Mammary microvascular endothelial cell (primary cell): ENCODE results near the gene ZBTB26. TPM values are rescaled to one million over a fixed set of nuclear protein-coding genes. Genes with fewer than 3 reads are reported as not detected.

Experiments used
- total RNA-seq: library from RNA; depleted of rRNA; stranded (reverse); fragments of >200 nt; gene quantifications from 2 replicates; pipeline ENCODE4 v1.2.3, GENCODE V29; 2015

Gene ZBTB26
- total RNA-seq, result 1.2 and 1.8 TPM in 2 replicates

GRCh38 chr9:122931226-122932121, at the start of gene ZBTB26:
TSS of gene ZBTB26 (minus strand) at chr9:122931512. CDS start at chr9:122919934, 11,578 bp downstream.

DNA sequence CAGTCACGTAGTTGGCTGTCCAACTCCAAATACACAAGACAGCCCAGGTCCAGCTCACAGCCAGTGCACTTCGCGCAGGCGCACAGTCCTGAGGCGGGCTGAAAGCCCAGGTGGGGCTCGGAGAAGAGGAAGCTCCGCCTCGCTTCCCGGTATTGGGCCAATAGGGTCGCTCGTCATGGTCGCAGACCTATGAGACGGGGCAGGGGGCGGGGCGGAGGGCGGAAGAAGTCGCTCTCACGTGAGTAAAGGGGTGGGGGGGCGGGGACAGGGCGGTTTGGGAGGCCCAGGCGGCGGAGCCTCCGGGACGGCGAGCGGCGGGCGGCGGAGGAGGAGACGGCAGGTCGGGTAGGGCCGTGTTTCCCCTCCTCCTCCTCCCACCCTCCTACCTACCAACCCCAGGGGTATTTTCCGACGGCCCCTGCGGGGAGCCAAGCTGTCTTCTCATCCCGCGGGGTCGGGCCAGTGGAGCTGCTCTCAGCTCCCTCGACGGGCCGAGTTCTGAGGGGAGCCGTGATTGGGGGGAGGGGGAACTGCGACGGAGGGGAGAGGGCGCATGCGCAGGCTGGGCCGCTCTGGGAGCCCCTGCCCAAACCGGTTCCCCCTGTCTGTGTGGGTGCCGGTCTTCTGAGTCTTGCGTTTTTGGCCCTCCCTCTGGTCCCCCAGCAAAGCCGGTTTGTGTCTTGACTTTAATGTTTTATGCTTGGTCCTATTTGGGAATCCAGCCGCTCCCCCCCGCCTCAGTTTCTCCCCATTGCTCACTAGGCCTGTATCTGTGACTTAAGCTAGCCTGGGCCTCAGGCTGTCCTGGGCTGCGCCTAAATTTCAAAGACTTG, 9.7 kb upstream of the ZBTB26 start, which contains the start of gene RABGAP1:
RABGAP1 (plus strand) TSS at position 272 of the 833 bp plus-strand sequence. CDS start 16,040 bp downstream, outside the sequence.

GRCh38 chr9:122912964-122913673, 18.2 kb downstream of the ZBTB26 start, which contains the start of gene ZBTB6:
TSS of gene ZBTB6 (minus strand) at chr9:122913323. CDS start at chr9:122912072, 1,251 bp downstream.

GRCh38 chr9:122904823-122905710, 26.2 kb downstream of the ZBTB26 start, which contains the start of gene RC3H2:
TSS of gene RC3H2 (minus strand) at chr9:122905359. CDS start at chr9:122897509, 7,850 bp downstream.

Other genes starting within 250 kb of the ZBTB26 start
- gene OR1L4, start 207.5 kb downstream of the ZBTB26 start, total RNA-seq, result not detected in 2 replicates
- not detected in 2 replicates for gene OR1L6, start 189.2 kb downstream of the ZBTB26 start, total RNA-seq
- gene OR5C1, start 142.6 kb downstream of the ZBTB26 start, total RNA-seq, result not detected in 2 replicates
- gene OR1K1, start 131.4 kb downstream of the ZBTB26 start, total RNA-seq, result not detected in 2 replicates
- gene PDCL, start 102.9 kb downstream of the ZBTB26 start, total RNA-seq, result 27.4 and 28.0 TPM in 2 replicates
- 39.3 and 44.4 TPM in 2 replicates for gene RC3H2, start 26.2 kb downstream of the ZBTB26 start, total RNA-seq
- 4.4 and 5.1 TPM in 2 replicates for gene ZBTB6, start 18.2 kb downstream of the ZBTB26 start, total RNA-seq
- 8.1 and 9.6 TPM in 2 replicates for gene RABGAP1, start 9.5 kb upstream of the ZBTB26 start, total RNA-seq
- gene GPR21, start 102.2 kb upstream of the ZBTB26 start, total RNA-seq, result 0.25 TPM in 1 of 2 replicates, not detected in the other